Panc1 (cell line): ENCODE measurements around the gene NUP153. TPM values are rescaled to one million over a fixed set of nuclear protein-coding genes. Genes with fewer than 3 reads are reported as not detected.

Experiments
- ATAC-seq: fragments of 200-7000 bp; cut with Tn5 transposase; 2 replicates; pipeline ENCODE4 v1.9.1; 2020; ENCODE audit warnings: mild to moderate bottlenecking, moderate library complexity
- BruUV-seq: library from RNA; stranded (reverse); fragments of 400-500 nt; replicated peaks from 2 replicates; lab custom pipeline; 2021; lab: Mats Ljungman, UMichigan
- CTCF ChIA-PET: fragments of 300-600 bp; sonication (Branson Sonifier 250); formaldehyde crosslinking; loops from one replicate; lab custom pipeline; 2022; ENCODE audit warnings: antibody characterized with exemption; lab: Charles Lee
- POLR2A ChIA-PET: fragments of 300-600 bp; sonication (Branson Sonifier 250); formaldehyde crosslinking; loops from one replicate; lab custom pipeline; 2022; ENCODE audit warnings: antibody characterized with exemption; lab: Charles Lee
- DNase-seq: peaks from one replicate; pipeline ENCODE4 v3.0.0-alpha.2; 2010; ENCODE audit warnings: low read depth, low spot score
- H3K27ac ChIP-seq: 2 replicates; pipeline ENCODE4 v1.5.1; 2011; ENCODE audit warnings: mild to moderate bottlenecking, low read length, inconsistent platforms
- H3K27me3 ChIP-seq: fragments of 200-500 bp; sonication (Bioruptor generic); 2 replicates; pipeline ENCODE4 v1.6.0; 2014; ENCODE audit warnings: low read length, inconsistent platforms; ENCODE audit not compliant: control insufficient read depth, insufficient read depth
- H3K36me3 ChIP-seq: fragments of 200-500 bp; sonication (Bioruptor generic); 2 replicates; pipeline ENCODE4 v1.5.1; 2014; ENCODE audit warnings: inconsistent platforms, mild to moderate bottlenecking, low read length, moderate library complexity; ENCODE audit not compliant: control insufficient read depth, insufficient read depth
- H3K4me1 ChIP-seq: 2 replicates; pipeline ENCODE4 v1.5.1; 2011; ENCODE audit warnings: inconsistent platforms, mild to moderate bottlenecking, low read length, moderate library complexity; ENCODE audit not compliant: control insufficient read depth, insufficient read depth
- H3K4me3 ChIP-seq, 2 experiments: 2 replicates each; pipeline ENCODE4 v1.5.1; 2011 to 2012; ENCODE audit warnings: low read depth in 2 of 2, low read length in 2 of 2, mild to moderate bottlenecking in 2 of 2, inconsistent platforms in 1 of 2, moderate library complexity in 1 of 2
- H3K9me3 ChIP-seq: fragments of 200-500 bp; sonication (Bioruptor generic); 2 replicates; pipeline ENCODE4 v1.5.1; 2014; ENCODE audit warnings: low read depth, mild to moderate bottlenecking, inconsistent platforms, low read length, moderate library complexity; ENCODE audit not compliant: control insufficient read depth, insufficient read depth
- POLR2AphosphoS5 ChIP-seq: IDR thresholded peaks from 2 replicates; pipeline ENCODE4 v1.6.1; 2012; ENCODE audit warnings: mild to moderate bottlenecking, low read depth, low read length, moderate library complexity
- REST ChIP-seq, 2 experiments: IDR thresholded peaks; 2 replicates each; pipeline ENCODE4 v1.6.1; 2011 to 2012; ENCODE audit warnings: low read depth in 2 of 2, control low read depth in 1 of 2, low read length in 1 of 2, mild to moderate bottlenecking in 1 of 2, moderate library complexity in 1 of 2; ENCODE audit not compliant: insufficient read depth in 1 of 2
- SIN3A ChIP-seq: IDR thresholded peaks from 2 replicates; pipeline ENCODE4 v1.6.1; 2012; ENCODE audit warnings: low read depth, mild to moderate bottlenecking, low read length, moderate library complexity, borderline replicate concordance; ENCODE audit not compliant: insufficient read depth
- TCF7L2 ChIP-seq: IDR thresholded peaks from 2 replicates; pipeline ENCODE4 v1.6.1; 2011; ENCODE audit warnings: mild to moderate bottlenecking, low read depth, low read length, inconsistent platforms
- in situ Hi-C: cut with HindIII; loops from 2 replicates; pipeline ENCODE4 v1.10.0; 2016; ENCODE audit warnings: low sequenced_read_pairs, low pct_unique_long_range_greater_than_20kb
- intact Hi-C: fragments of 100-400 bp; cut with micrococcal nuclease; formaldehyde crosslinking; loops from one replicate; pipeline ENCODE4 v1.10.0; 2022; ENCODE audit not compliant: unreplicated experiment
- total RNA-seq: library from RNA; stranded (reverse); gene quantifications from one replicate; pipeline ENCODE4 v1.2.1, GENCODE V29; 2021; ENCODE audit not compliant: unreplicated experiment
- TF ChIP-seq, protein P1 (sequence below): fragments of 450-650 bp; IDR thresholded peaks from 2 replicates; pipeline ENCODE4 v1.5.1; 2017; ENCODE audit warnings: mild to moderate bottlenecking

NUP153 gene
- total RNA-seq, 1 experiment from 2014 or later, result 62.0 TPM

GRCh38 chr6:17635568-17635967, 71.2 kb downstream of the NUP153 start:
- H3K4me1 ChIP-seq, result no peaks in the 10 kb centered on the region
- no peak for ATAC-seq
- ChIA-PET CTCF (interaction anchor here (0.6 kb wide), 1 partner anchor 20 kb away, joined by 5 read pairs; no protein-coding TSS in a partner anchor), POLR2A (no interaction called here)
- no peak for DNase-seq
- H3K27me3 ChIP-seq, result no peaks in the 10 kb centered on the region
- no peak overlapping the region for H3K4me3 ChIP-seq
- in situ Hi-C loops (no loop called here), intact Hi-C loops (no loop called here)
- H3K9me3 ChIP-seq, result no peaks in the 10 kb centered on the region
- no peak for TF ChIP-seq REST (IDR thresholded peaks at IDR 0.05; ENCODE audit: insufficient read depth in 1 of 2, low read depth in 2 of 2, low read length in 1 of 2)
- no peak for TF ChIP-seq SIN3A
- no TSS peak for BruUV-seq
- no peak overlapping the region for H3K27ac ChIP-seq
- H3K36me3 ChIP-seq, result peaks cover 48% of the 10 kb centered on the region

DNA sequence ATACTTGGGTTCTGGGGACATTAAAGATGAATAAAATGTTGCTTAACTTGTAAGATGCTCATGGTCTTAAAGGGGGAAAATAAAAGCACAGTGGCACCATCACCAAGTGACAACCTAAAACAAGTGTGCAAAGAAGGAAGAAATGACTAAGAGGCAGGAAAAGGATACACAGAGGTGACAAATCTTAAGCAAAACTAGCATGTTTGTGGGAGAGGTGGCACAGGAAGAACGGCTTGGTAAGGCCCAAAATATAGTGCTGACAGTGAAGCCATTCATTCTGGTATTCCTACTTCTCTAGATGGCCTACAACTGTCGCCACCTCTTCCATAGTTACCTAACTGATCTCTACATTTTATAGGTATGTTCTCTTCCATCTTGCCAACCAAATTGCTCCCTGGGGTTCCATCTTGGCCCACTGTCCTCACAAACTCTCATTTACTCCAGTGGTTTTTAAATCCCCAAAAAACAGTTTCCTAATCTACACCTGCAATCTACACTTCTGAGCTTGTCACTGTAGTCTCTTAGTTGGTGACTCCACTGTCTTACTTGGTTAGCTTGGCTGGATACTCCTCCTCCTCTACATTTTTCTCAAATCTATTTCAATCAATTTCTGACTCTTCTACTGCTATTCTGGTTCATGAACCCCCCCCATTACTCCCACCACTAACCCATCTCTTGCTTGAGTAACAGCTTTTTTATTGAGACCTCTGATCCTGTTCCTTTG, 73.1 kb downstream of the NUP153 start:
- H3K36me3 ChIP-seq, result peaks cover 44% of the 10 kb centered on the region

More for the DNA sequence above, 73.1 kb downstream of the NUP153 start:
- in situ Hi-C loops, result no loop called here
- intact Hi-C loops, result no loop called here
- Histone ChIP-seq H3K27me3 (no peaks in the 10 kb centered on the region), H3K27ac (no peak overlapping the region), H3K4me1 (no peaks in the 10 kb centered on the region), H3K4me3 (no peak overlapping the region), H3K9me3 (no peaks in the 10 kb centered on the region)
- no peak for TF ChIP-seq POLR2AphosphoS5
- no peak for TF ChIP-seq TCF7L2
- TF ChIP-seq, protein P1, sequence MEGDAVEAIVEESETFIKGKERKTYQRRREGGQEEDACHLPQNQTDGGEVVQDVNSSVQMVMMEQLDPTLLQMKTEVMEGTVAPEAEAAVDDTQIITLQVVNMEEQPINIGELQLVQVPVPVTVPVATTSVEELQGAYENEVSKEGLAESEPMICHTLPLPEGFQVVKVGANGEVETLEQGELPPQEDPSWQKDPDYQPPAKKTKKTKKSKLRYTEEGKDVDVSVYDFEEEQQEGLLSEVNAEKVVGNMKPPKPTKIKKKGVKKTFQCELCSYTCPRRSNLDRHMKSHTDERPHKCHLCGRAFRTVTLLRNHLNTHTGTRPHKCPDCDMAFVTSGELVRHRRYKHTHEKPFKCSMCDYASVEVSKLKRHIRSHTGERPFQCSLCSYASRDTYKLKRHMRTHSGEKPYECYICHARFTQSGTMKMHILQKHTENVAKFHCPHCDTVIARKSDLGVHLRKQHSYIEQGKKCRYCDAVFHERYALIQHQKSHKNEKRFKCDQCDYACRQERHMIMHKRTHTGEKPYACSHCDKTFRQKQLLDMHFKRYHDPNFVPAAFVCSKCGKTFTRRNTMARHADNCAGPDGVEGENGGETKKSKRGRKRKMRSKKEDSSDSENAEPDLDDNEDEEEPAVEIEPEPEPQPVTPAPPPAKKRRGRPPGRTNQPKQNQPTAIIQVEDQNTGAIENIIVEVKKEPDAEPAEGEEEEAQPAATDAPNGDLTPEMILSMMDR, result no peak
- TF ChIP-seq REST (IDR thresholded peaks at IDR 0.05; ENCODE audit: insufficient read depth in 1 of 2, low read depth in 2 of 2, low read length in 1 of 2), result no peak
- TF ChIP-seq SIN3A, result no peak
- ChIA-PET CTCF (interaction anchor here (0.5 kb wide), 1 partner anchor 485 kb away, joined by 3 read pairs; no protein-coding TSS in a partner anchor), POLR2A (no interaction called here)
- DNase-seq (no peak), ATAC-seq (no peak)
- BruUV-seq, result no TSS peak
